K562 (cell line): ENCODE measurements around the gene JUND. TPM values are rescaled to one million over a fixed set of nuclear protein-coding genes. Genes with fewer than 3 reads are reported as not detected.

Experiments used
- CCAR2 ChIP-seq: fragments of 200-400 bp; formaldehyde crosslinking; IDR thresholded peaks from 2 replicates; pipeline ENCODE4 v1.6.1; 2017; ENCODE audit warnings: mild to moderate bottlenecking, low read depth, low read length
- CTCF ChIP-seq, 3 experiments: IDR thresholded peaks in 2 of 3; conservative IDR thresholded peaks in 1 of 3; 2 replicates each; pipeline ENCODE4 v1.5.1; 2011 to 2012; ENCODE audit warnings: low read length in 3 of 3, mild to moderate bottlenecking in 3 of 3, control low read depth in 2 of 3, improper control_type of control experiment in 1 of 3, inconsistent platforms in 1 of 3, low read depth in 1 of 3, mixed read lengths in 1 of 3, moderate library complexity in 1 of 3; ENCODE audit not compliant: insufficient read depth in 2 of 3
- FOXP1 ChIP-seq: sonication (generic); formaldehyde crosslinking; IDR thresholded peaks from 2 replicates; pipeline ENCODE4 v1.8.0; 2022; ENCODE audit warnings: mild to moderate bottlenecking, missing genetic modification reagents
- HOXB6 ChIP-seq: fragments of 250-450 bp; sonication (Bioruptor Pico); IDR thresholded peaks from 2 replicates; pipeline ENCODE4 v1.5.1; 2022; ENCODE audit warnings: mild to moderate bottlenecking, borderline replicate concordance
- NR2C2 ChIP-seq, 2 experiments: fragments of 200-800 bp in 1 of 2; sonication (Bioruptor generic) in 1 of 2; sonication (generic) in 1 of 2; formaldehyde crosslinking in 1 of 2; IDR thresholded peaks; 2 replicates each; pipeline versions ENCODE4 v1.6.1 to v1.8.0; 2016 to 2022; ENCODE audit warnings: mild to moderate bottlenecking in 1 of 2, missing compliant biosample characterization in 1 of 2, missing genetic modification characterization in 1 of 2, missing genetic modification reagents in 1 of 2
- POLR2B ChIP-seq: fragments of 450-650 bp; IDR thresholded peaks from 2 replicates; pipeline ENCODE4 v1.6.1; 2018; ENCODE audit warnings: low read depth; ENCODE audit not compliant: partially characterized antibody
- SMARCA5 ChIP-seq: fragments of 450-650 bp; IDR thresholded peaks from 2 replicates; pipeline ENCODE4 v1.6.1; 2016
- TAF1 ChIP-seq: IDR thresholded peaks from 2 replicates; pipeline ENCODE4 v1.6.1; 2011; ENCODE audit warnings: mild to moderate bottlenecking, low read length, moderate library complexity; ENCODE audit not compliant: insufficient read depth, control insufficient read depth, severe bottlenecking; ENCODE audit errors: extremely low read depth
- ZBTB1 ChIP-seq: sonication (generic); formaldehyde crosslinking; IDR thresholded peaks from 2 replicates; pipeline ENCODE4 v1.8.1; 2023; ENCODE audit warnings: missing genetic modification reagents, low read depth, mild to moderate bottlenecking, borderline replicate concordance
- ZFP36 ChIP-seq: fragments of 150-350 bp; IDR thresholded peaks from 2 replicates; pipeline ENCODE4 v1.6.1; 2018; ENCODE audit warnings: low read length, low read depth; ENCODE audit not compliant: partially characterized antibody
- ZNF143 ChIP-seq: sonication (generic); formaldehyde crosslinking; IDR thresholded peaks from 2 replicates; pipeline ENCODE4 v1.9.0; 2022; ENCODE audit warnings: mild to moderate bottlenecking, missing genetic modification reagents
- ZSCAN29 ChIP-seq: fragments of 450-650 bp; IDR thresholded peaks from 2 replicates; pipeline ENCODE4 v1.6.1; 2017
- polyA plus RNA-seq, 8 experiments: library from polyadenylated mRNA; depleted of rRNA in 4 of 8; stranded (reverse) in 5 of 8; unstranded in 3 of 8; fragments of >200 nt; fragmentation: Nextera tagmentation in 2 of 8; fragmentation: Illumina TruSeq in 1 of 8; extraction: Ambion mirVana in 2 of 8; extraction: Trizol in 1 of 8; gene quantifications; 2 replicates each; pipeline versions ENCODE4 v1.2.1 to v1.2.3, GENCODE V29; 2011 to 2014; ENCODE audit warnings: inconsistent platforms in 1 of 8, missing spikeins in 1 of 8
- total RNA-seq, 7 experiments: library from RNA; depleted of rRNA in 6 of 7; stranded (reverse); fragments of >200 nt in 6 of 7; fragmentation: Illumina TruSeq in 2 of 7; extraction: Trizol in 2 of 7; gene quantifications; 2 replicates each; pipeline versions ENCODE4 v1.2.1 to v1.2.3, GENCODE V29; 2011 to 2021; ENCODE audit warnings: low replicate concordance in 1 of 7
- TF ChIP-seq, protein P1 (sequence below): sonication (generic); formaldehyde crosslinking; IDR thresholded peaks from 2 replicates; pipeline ENCODE4 v1.8.0; 2022; ENCODE audit warnings: mild to moderate bottlenecking, low read depth, missing genetic modification reagents

The JUND gene
- total and polyA plus RNA-seq, 9 of the 15 experiments (the other 6 are each of a cell fraction or from before 2014, with no cell fraction given) = 6.4 to 286 (median 42.3) TPM

GRCh38 chr19:18278521-18279265, 2.7 kb downstream of the JUND start (continued):
- TF ChIP-seq ZBTB1 (CRISPR knock-in tag) (0 out of 2 replicates have a peak, but pooled peaks have one; percentile 35), CTCF (IDR thresholded peaks at IDR 0.05 in 2 of 3, conservative IDR thresholded peaks at IDR 0.05 in 1 of 3; ENCODE audit: insufficient read depth in 2 of 3, low read depth in 1 of 3, low read length in 3 of 3) (peak; percentile 41 to 57 (median 53)), ZSCAN29 (no peak), POLR2B (peak; percentile 0), ZFP36 (peak; percentile 95), SMARCA5 (peak; percentile 92), NR2C2 (CRISPR knock-in tag; IDR thresholded peaks at IDR 0.05) (no peak), NR2C2 (tag; IDR thresholded peaks at IDR 0.05) (0 out of 2 replicates have a peak, but pooled peaks have one; percentile 46), ZNF143 (CRISPR knock-in tag) (0 out of 2 replicates have a peak, but pooled peaks have one; percentile 46), TAF1 (no peak), HOXB6 (CRISPR knock-in tag) (no peak), CCAR2 (no peak), FOXP1 (CRISPR knock-in tag) (peak; percentile 38; the same call in 1 of the 2 replicates)
- TF ChIP-seq, protein P1, sequence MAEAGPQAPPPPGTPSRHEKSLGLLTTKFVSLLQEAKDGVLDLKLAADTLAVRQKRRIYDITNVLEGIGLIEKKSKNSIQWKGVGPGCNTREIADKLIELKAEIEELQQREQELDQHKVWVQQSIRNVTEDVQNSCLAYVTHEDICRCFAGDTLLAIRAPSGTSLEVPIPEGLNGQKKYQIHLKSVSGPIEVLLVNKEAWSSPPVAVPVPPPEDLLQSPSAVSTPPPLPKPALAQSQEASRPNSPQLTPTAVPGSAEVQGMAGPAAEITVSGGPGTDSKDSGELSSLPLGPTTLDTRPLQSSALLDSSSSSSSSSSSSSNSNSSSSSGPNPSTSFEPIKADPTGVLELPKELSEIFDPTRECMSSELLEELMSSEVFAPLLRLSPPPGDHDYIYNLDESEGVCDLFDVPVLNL = 0 out of 2 replicates have a peak, but pooled peaks have one; percentile 31
